Measurements from ENCODE around the gene PYGB.

The PYGB gene

GRCh38 chr20:25214819-25215218 is 33.1 kb upstream of the PYGB start:
- Histone ChIP-seq H3K36me3 (peaks cover 97% of the 10 kb centered on the region), H3K27ac (no peak overlapping the region)

GRCh38 chr20:25215521-25215920 is 32.4 kb upstream of the PYGB start:
- H3K4me1 ChIP-seq, result peaks cover 24% of the 10 kb centered on the region

More at GRCh38 chr20:25214819-25215218, 33.1 kb upstream of the PYGB start:
- no peak overlapping the region for H3K4me3 ChIP-seq
- no peak overlapping the region for H3K4me2 ChIP-seq
- H4K20me1 ChIP-seq, result 0 out of 2 replicates have a peak, but pooled peaks cover 6% of the 10 kb centered on the region
- no peaks in the 10 kb centered on the region for H3K27me3 ChIP-seq
- H3K4me1 ChIP-seq, result peaks cover 17% of the 10 kb centered on the region
- no peak overlapping the region for H3K9ac ChIP-seq
- no peaks in the 10 kb centered on the region for H3K9me3 ChIP-seq
- TF ChIP-seq Cebpa-rat (IDR thresholded peaks at IDR 0.05), result no peak

DNA sequence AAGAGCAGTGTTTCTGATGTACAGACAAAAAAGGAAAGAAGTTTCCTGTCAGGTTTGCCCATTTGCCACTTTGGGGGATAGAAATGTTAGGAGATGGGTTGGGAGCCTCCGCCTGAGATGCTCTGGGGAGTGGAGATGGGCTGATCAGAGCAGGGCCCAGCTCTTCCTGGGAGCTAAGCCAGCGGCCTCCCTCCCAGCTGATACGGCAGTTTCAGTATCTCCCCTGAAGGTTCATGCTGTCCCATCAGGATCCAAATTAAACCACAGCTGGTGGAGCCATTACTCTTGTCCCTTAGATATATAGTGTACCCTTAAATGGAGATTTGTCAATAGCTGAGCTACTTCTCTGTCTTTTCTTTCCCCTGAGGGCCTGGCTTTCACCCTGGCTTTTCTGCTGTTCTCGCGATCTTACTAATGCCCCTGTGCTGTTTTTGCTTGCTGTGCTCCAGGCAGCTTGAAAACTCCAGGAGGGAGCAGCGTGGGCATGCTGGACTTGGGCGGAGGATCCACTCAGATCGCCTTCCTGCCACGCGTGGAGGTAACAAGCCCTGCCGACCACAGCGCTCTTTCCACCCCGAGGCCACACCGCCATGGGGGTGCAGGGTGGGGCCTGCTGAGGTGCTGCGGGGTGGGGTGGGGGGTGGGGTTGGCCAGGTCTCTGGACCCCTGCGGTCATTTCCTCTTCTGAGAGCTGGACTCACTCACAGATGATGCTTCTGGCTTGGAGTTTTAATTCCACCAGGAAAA is 31.5 kb upstream of the PYGB start:
- Histone ChIP-seq H3K27me3 (no peaks in the 10 kb centered on the region), H3K4me1 (peaks cover 32% of the 10 kb centered on the region), H3K4me3 (no peak overlapping the region), H3K4me2 (no peak overlapping the region), H3K9me3 (no peaks in the 10 kb centered on the region), H4K20me1 (0 out of 2 replicates have a peak, but pooled peaks cover 12% of the 10 kb centered on the region), H3K36me3 (peaks cover 82% of the 10 kb centered on the region), H3K27ac (no peak overlapping the region), H3K9ac (no peak overlapping the region)
- no peak for TF ChIP-seq Cebpa-rat (IDR thresholded peaks at IDR 0.05)

More at GRCh38 chr20:25215521-25215920, 32.4 kb upstream of the PYGB start:
- no peak overlapping the region for H3K4me2 ChIP-seq
- H3K27ac ChIP-seq, result no peak overlapping the region
- H3K9ac ChIP-seq, result no peak overlapping the region
- 0 out of 2 replicates have a peak, but pooled peaks cover 12% of the 10 kb centered on the region for H4K20me1 ChIP-seq
- H3K4me3 ChIP-seq, result no peak overlapping the region
- H3K27me3 ChIP-seq, result no peaks in the 10 kb centered on the region
- no peaks in the 10 kb centered on the region for H3K9me3 ChIP-seq
- H3K36me3 ChIP-seq, result peaks cover 90% of the 10 kb centered on the region
- TF ChIP-seq Cebpa-rat (IDR thresholded peaks at IDR 0.05), result no peak

- Histone ChIP-seq H4K20me1 (0 out of 2 replicates have a peak, but pooled peaks cover 12% of the 10 kb centered on the region), H3K36me3 (peaks cover 71% of the 10 kb centered on the region), H3K27me3 (no peaks in the 10 kb centered on the region), H3K9me3 (no peaks in the 10 kb centered on the region), H3K4me3 (no peak overlapping the region), H3K4me1 (peaks cover 43% of the 10 kb centered on the region), H3K27ac (no peak overlapping the region), H3K4me2 (no peak overlapping the region), H3K9ac (no peak overlapping the region)
- TF ChIP-seq Cebpa-rat (IDR thresholded peaks at IDR 0.05), result no peak
These were observed 30.4 kb upstream of the PYGB start for GRCh38 chr20:25217161-25218108.

DNA sequence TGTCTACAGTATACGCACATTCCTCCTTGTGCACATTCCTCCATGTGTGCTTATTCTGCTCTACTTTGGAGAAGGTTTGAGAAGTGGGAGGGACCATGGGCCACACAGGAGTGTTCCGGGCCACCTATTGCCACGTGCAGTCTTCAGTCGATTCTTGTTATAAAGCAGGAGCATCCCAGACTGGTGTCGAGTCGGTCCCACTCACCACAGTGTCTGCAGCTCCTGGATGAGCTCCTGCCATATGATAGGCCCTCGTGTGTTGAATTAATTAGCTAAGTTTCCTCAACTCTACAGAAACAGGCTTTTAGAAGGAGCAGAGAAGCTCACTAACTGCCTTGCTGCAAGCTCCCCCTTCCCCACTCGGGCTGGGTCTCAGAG is 29.8 kb upstream of the PYGB start:
- H4K20me1 ChIP-seq, result 0 out of 2 replicates have a peak, but pooled peaks cover 12% of the 10 kb centered on the region
- H3K27me3 ChIP-seq, result no peaks in the 10 kb centered on the region
- no peak for TF ChIP-seq Cebpa-rat (IDR thresholded peaks at IDR 0.05)
- peaks cover 50% of the 10 kb centered on the region for H3K4me1 ChIP-seq
- no peaks in the 10 kb centered on the region for H3K9me3 ChIP-seq
- H3K9ac ChIP-seq, result no peak overlapping the region
- no peak overlapping the region for H3K4me3 ChIP-seq
- no peak overlapping the region for H3K4me2 ChIP-seq
- H3K36me3 ChIP-seq, result peaks cover 65% of the 10 kb centered on the region
- H3K27ac ChIP-seq, result no peak overlapping the region

- H4K20me1 ChIP-seq, result 0 out of 2 replicates have a peak, but pooled peaks cover 12% of the 10 kb centered on the region
- no peak overlapping the region for H3K9ac ChIP-seq
- peaks cover 61% of the 10 kb centered on the region for H3K36me3 ChIP-seq
- no peaks in the 10 kb centered on the region for H3K27me3 ChIP-seq
- H3K4me2 ChIP-seq, result no peak overlapping the region; the same call in 1 of the 2 replicates
- H3K4me1 ChIP-seq, result peaks cover 53% of the 10 kb centered on the region
- no peak overlapping the region for H3K27ac ChIP-seq
- no peak for TF ChIP-seq Cebpa-rat (IDR thresholded peaks at IDR 0.05)
- H3K4me3 ChIP-seq, result no peak overlapping the region
- H3K9me3 ChIP-seq, result no peaks in the 10 kb centered on the region
These were observed 29.4 kb upstream of the PYGB start for GRCh38 chr20:25218492-25218891.

DNA sequence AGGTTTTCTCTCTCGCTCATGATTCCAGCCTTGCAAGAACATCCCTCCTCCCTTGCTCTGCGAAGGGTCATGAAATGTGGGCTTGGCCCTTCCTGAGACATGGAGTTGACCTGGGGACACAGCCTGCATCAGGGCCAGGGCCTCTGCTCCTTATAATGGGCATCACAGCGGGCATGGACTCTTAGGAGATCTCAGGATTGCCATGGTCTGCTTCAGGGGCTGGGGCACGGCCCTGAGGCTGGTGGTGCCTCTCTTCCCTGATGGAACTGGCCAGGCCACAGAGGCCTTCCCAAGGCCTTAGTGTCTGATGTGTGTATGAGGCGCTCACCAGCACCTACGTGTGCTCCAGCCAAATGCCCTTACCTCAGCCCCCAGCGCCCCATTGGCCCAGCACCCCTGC is 28.5 kb upstream of the PYGB start:
- H4K20me1 ChIP-seq, result 0 out of 2 replicates have a peak, but pooled peaks cover 12% of the 10 kb centered on the region
- H3K9ac ChIP-seq, result 0 out of 2 replicates have a peak overlapping the region, but pooled peaks have one; percentile 48
- TF ChIP-seq Cebpa-rat (IDR thresholded peaks at IDR 0.05), result no peak
- peaks cover 62% of the 10 kb centered on the region for H3K4me1 ChIP-seq
- peak overlapping the region; percentile 81 for H3K4me2 ChIP-seq
- no peaks in the 10 kb centered on the region for H3K27me3 ChIP-seq
- H3K27ac ChIP-seq, result peak overlapping the region; percentile 66; the same call in 1 of the 2 replicates
- no peak overlapping the region for H3K4me3 ChIP-seq
- no peaks in the 10 kb centered on the region for H3K9me3 ChIP-seq
- peaks cover 56% of the 10 kb centered on the region for H3K36me3 ChIP-seq

DNA sequence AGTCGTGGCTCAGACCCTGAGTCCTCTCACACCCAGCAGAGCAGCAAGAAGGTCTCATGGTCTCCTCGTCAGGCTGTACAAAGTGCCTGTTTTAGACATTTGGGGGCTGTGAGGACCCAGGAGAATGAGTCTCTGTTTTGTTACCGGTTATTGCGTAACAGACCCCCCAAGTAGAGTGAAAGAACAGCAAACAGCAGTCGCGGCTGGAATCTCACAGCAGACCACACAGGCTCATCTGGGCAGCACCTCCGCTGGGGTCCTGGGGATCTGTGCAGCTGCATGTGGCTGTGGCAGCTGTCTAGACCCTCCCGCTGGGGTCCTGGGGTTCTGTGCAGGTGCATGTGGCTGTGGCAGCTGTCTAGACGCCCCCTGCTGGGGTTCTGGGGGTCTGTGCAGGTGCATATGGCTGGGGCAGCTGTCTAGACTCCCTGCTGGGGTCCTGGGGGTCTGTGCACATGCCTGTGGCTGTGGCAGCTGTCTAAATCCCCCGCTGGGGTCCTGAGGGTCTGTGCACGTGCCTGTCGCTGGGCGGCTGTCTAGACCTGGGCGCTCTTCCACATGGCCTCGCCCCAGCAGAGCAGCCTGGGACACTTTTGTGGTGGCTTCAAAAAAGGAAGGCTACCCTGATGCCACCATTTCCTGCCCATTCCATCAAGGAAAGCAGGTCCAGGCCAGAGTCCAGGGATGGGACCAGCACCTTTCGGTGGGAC is 27.7 kb upstream of the PYGB start:
- H3K9me3 ChIP-seq, result no peaks in the 10 kb centered on the region
- peak overlapping the region; percentile 66; the same call in 1 of the 2 replicates for H3K27ac ChIP-seq
- peaks cover 70% of the 10 kb centered on the region for H3K4me1 ChIP-seq
- H3K4me2 ChIP-seq, result peak overlapping the region; percentile 81
- H3K27me3 ChIP-seq, result no peaks in the 10 kb centered on the region
- TF ChIP-seq Cebpa-rat (IDR thresholded peaks at IDR 0.05), result peak; percentile 98
- H4K20me1 ChIP-seq, result 0 out of 2 replicates have a peak, but pooled peaks cover 12% of the 10 kb centered on the region
- H3K4me3 ChIP-seq, result no peak overlapping the region
- 0 out of 2 replicates have a peak overlapping the region, but pooled peaks have one; percentile 48 for H3K9ac ChIP-seq
- H3K36me3 ChIP-seq, result peaks cover 54% of the 10 kb centered on the region

Data from BLaER1 (cell line).